ENCODE measurements around the gene CHST7. TPM values are rescaled to one million over a fixed set of nuclear protein-coding genes. Genes with fewer than 3 reads are reported as not detected.

The CHST7 gene
- total and polyA plus RNA-seq, 2 of the 8 experiments (the other 6 are each of a cell fraction or from before 2014, with no cell fraction given) = 7.9 to 14.1 TPM

GRCh38 chrX:46561824-46562657, 11.5 kb upstream of the CHST7 start:
- Histone ChIP-seq H3K79me2 (ENCODE audit: control insufficient read depth in 1 of 2, insufficient read depth in 2 of 2, low read length in 2 of 2) (no peaks in the 10 kb centered on the region), H3K4me1 (replicated peaks in 1 of 4; ENCODE audit: control insufficient read depth in 3 of 4, insufficient read depth in 4 of 4, low read length in 3 of 4) (no peaks in the 10 kb centered on the region), H3K23me2 (ENCODE audit: low read depth, low read length) (no peaks in the 10 kb centered on the region), H3K4me2 (ENCODE audit: insufficient read depth in 1 of 2, low read depth in 2 of 2, low read length in 2 of 2) (no peak overlapping the region), H4K91ac (replicated peaks; ENCODE audit: insufficient read length, low read length) (no peak overlapping the region), H3K36me3 (ENCODE audit: control insufficient read depth in 2 of 4, insufficient read depth in 4 of 4, low read length in 3 of 4) (no peaks in the 10 kb centered on the region), H3K79me1 (ENCODE audit: low read depth, low read length) (no peaks in the 10 kb centered on the region), H3K9ac (replicated peaks in 1 of 4; ENCODE audit: extremely low read depth in 1 of 4, low read depth in 3 of 4, low read length in 3 of 4) (no peak overlapping the region), H3K27ac (ENCODE audit: low read depth, low read length) (no peak overlapping the region), H2BK120ac (replicated peaks; ENCODE audit: low read depth, low read length) (no peak overlapping the region), H3K18ac (ENCODE audit: extremely low read depth, low read length) (no peak overlapping the region), H2BK20ac (ENCODE audit: low read length) (no peak overlapping the region), H2AK5ac (ENCODE audit: low read depth, low read length) (no peak overlapping the region), H2BK15ac (ENCODE audit: low read length) (no peak overlapping the region), H3K14ac (ENCODE audit: insufficient read length) (no peak overlapping the region), H2AFZ (ENCODE audit: low read length) (no peak overlapping the region), H3K4me3 (ENCODE audit: extremely low read depth in 1 of 4, insufficient read depth in 2 of 4, low read depth in 3 of 4, low read length in 4 of 4) (no peak overlapping the region), H3K23ac (ENCODE audit: insufficient read length) (no peak overlapping the region), H3K9me3 (ENCODE audit: insufficient read depth in 2 of 2, low read depth in 1 of 2, low read length in 1 of 2) (no peaks in the 10 kb centered on the region), H2BK5ac (ENCODE audit: low read depth, low read length) (no peak overlapping the region), H4K20me1 (replicated peaks in 1 of 2; ENCODE audit: control insufficient read depth in 1 of 2, insufficient read depth in 2 of 2, low read length in 2 of 2) (no peaks in the 10 kb centered on the region), H3K56ac (replicated peaks; ENCODE audit: insufficient read length, low read depth, low read length) (no peak overlapping the region), H3K27me3 (replicated peaks in 1 of 4; ENCODE audit: control insufficient read depth in 3 of 4, extremely low read depth in 1 of 4, insufficient read depth in 3 of 4, low read length in 3 of 4) (no peaks in the 10 kb centered on the region), H2BK12ac (ENCODE audit: low read depth, low read length) (no peak overlapping the region), H3K4ac (replicated peaks; ENCODE audit: insufficient read length, low read depth, low read length) (no peak overlapping the region), H4K5ac (ENCODE audit: insufficient read length, low read depth, low read length) (no peak overlapping the region), H4K8ac (ENCODE audit: extremely low read depth, insufficient read depth, low read length) (no peak overlapping the region)
- no peak for FAIRE-seq
- POLR2A ChIA-PET (ENCODE audit: partially characterized antibody) = interaction anchor here (0.7 to 1.5 kb wide), 2 partner anchors 11 to 434 kb away, joined by 4 read pairs; no protein-coding TSS in a partner anchor
- no peak for DNase-seq (ENCODE audit: low read depth in 1 of 2, low spot score in 2 of 2)
- CTCF ChIA-PET (ENCODE audit: partially characterized antibody) = no interaction called here
- WGBS, 2 experiments (ENCODE audit: extremely low coverage in 1 of 2, insufficient coverage in 1 of 2, insufficient read length in 1 of 2, insufficient replicate concordance in 2 of 2, low coverage in 1 of 2, low lambda C conversion rate in 2 of 2, missing lambda C conversion rate in 1 of 2) = 86% methylated on average over 5 of the region's 6 CpGs; no CpG with 5 or more reads in 1 of the 2 experiments
- TF ChIP-seq KDM5A (IDR thresholded peaks at IDR 0.05; ENCODE audit: low read length) (no peak), RXRA (IDR thresholded peaks at IDR 0.05; ENCODE audit: insufficient read depth, low read depth, low read length) (no peak), SP4 (IDR thresholded peaks at IDR 0.05; ENCODE audit: low read length) (no peak), KDM4A (IDR thresholded peaks at IDR 0.05; ENCODE audit: low read depth, low read length, severe bottlenecking) (no peak)

All from H1 (cell line).